Measurements from ENCODE around the gene GHRHR. TPM values are rescaled to one million over a fixed set of nuclear protein-coding genes. Genes with fewer than 3 reads are reported as not detected.

Gene GHRHR
- total RNA-seq, 2 donors from 2014 or later, result not detected

DNA sequence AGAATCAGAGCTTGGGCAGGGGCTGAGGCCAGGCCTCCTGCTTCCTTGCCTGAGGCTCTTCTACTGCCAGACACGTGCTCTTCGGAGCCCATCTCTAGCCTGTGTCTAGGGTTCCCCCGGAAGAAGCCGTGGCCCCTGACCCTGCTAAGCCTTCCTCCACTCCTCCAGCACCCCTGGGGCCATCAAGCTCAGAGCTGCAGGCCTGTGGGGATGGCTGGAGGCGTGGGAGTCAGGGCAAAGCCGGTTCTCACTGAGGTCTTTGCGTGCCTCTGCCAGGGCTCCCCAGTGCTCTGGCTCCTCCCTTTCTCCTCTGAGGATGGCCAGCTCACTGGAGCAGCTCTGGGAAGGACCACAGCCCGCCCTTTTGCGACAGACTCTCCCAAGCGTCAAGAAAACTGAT, 34.4 kb downstream of the GHRHR start:
- Mint-ChIP-seq H3K27ac (peak overlapping the region; percentile 41), H3K4me1 (peaks cover 2% of the 10 kb centered on the region), H3K27me3 (peaks cover 19% of the 10 kb centered on the region), H3K36me3 (ENCODE audit: low read depth) (no peaks in the 10 kb centered on the region), H3K4me3 (no peak overlapping the region)
- no peak for ATAC-seq
- DNase-seq, result no peak
- no peaks in the 10 kb centered on the region for H3K9me3 ChIP-seq (ENCODE audit: control insufficient read depth, low read length, poor library complexity, severe bottlenecking)

DNA sequence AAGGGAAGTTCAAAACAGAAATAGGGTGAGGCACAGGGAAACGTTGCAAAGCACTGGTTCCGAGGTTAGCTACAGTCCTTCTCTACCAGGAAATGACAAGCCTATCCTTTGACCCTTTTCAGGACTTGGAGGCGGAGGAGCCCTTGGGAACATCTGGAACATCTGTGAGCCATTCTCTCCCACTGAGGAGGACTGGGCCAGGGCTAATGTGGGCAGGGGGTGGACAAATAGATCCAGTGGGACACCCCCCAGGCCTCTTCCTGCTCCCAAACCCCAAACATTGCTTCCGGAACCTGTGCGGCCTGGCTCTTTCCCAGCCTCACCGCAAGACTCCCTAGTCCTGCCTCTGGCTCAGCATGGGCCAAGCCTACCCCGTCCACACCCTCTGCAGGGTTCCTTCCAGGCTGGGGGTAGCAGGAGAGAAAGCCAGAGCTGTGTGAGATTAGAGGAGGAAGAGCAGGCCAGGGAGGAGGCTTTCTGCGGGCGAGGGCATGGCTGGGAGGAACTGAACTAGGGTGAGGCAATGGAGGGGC, 36.5 kb downstream of the GHRHR start:
- H3K36me3 Mint-ChIP-seq (ENCODE audit: low read depth), result no peaks in the 10 kb centered on the region
- H3K9me3 ChIP-seq (ENCODE audit: control insufficient read depth, low read length, poor library complexity, severe bottlenecking), result no peaks in the 10 kb centered on the region
- no peak for DNase-seq
- H3K27me3 Mint-ChIP-seq, result peaks cover 19% of the 10 kb centered on the region
- no peak overlapping the region for H3K27ac Mint-ChIP-seq
- ATAC-seq, result no peak
- no peak overlapping the region for H3K4me3 Mint-ChIP-seq
- H3K4me1 Mint-ChIP-seq, result peaks cover 2% of the 10 kb centered on the region

DNA sequence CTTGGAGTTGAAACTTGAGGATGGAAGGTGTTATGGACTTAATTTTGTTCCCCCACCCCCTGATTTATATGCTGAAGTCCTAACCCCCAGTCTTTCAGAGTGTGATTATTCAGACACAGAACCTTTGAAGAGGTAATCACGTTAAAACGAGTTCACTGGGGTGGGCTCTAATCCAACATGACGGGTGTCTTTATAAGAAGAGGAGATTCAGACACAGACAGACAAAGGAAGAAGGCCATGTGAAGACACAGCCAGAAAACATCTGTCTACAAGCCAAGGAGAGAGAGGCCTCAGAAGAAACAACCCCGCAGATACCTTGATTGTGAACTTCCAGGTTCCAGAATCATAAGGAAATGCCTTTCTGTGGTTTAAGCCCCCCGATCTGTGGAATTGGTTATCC, 37.0 kb downstream of the GHRHR start:
- DNase-seq, result no peak

DNA sequence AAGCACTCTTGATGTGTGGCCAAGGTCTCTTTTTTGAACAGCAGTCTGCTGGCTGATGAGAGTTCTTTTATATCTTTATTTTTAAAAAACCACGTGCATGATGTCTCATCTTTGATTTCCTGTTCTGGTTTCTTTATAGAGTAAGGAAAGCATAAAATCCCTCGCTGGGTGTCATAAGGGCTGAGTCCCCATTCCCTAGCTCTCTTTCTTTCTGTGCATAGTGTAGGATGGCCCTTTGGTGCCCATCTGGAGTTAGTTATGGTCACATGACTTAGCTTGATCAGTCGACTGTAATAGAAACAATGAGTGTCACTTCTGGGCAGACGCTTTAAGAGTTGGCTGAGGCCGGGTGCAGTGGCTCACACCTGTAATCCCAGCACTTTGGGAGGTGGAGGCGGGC, 38.5 kb downstream of the GHRHR start:
- peaks cover 28% of the 10 kb centered on the region for H3K27me3 Mint-ChIP-seq
- peaks cover 2% of the 10 kb centered on the region for H3K4me1 Mint-ChIP-seq
- H3K9me3 ChIP-seq (ENCODE audit: control insufficient read depth, low read length, poor library complexity, severe bottlenecking), result no peaks in the 10 kb centered on the region
- H3K27ac Mint-ChIP-seq, result no peak overlapping the region
- no peaks in the 10 kb centered on the region for H3K36me3 Mint-ChIP-seq (ENCODE audit: low read depth)
- DNase-seq (no peak), ATAC-seq (no peak)
- no peak overlapping the region for H3K4me3 Mint-ChIP-seq

More for the DNA sequence above, 37.0 kb downstream of the GHRHR start:
- Mint-ChIP-seq H3K4me3 (no peak overlapping the region), H3K27ac (no peak overlapping the region), H3K27me3 (peaks cover 19% of the 10 kb centered on the region), H3K36me3 (ENCODE audit: low read depth) (no peaks in the 10 kb centered on the region), H3K4me1 (peaks cover 2% of the 10 kb centered on the region)
- ATAC-seq, result no peak
- H3K9me3 ChIP-seq (ENCODE audit: control insufficient read depth, low read length, poor library complexity, severe bottlenecking), result no peaks in the 10 kb centered on the region

DNA sequence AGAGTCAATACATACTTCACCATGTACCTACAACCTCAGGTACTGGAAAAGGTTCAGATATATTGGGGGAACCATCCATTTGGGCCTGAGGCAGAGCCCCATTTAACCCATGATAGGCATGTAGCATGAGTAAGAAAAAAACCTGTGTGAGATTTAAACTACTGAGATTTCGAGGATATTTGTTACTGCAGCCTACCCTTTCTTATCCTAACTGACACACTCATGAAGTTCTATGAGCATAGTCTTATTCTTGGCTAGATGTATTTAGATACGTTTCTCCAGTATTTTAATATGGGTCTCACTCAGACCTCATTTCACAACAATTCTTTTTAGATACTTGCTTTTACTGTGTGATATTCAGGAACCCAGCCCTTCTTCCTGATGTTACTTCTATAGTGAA, 39.3 kb downstream of the GHRHR start:
- ATAC-seq (no peak), DNase-seq (no peak)
- Mint-ChIP-seq H3K27me3 (peaks cover 26% of the 10 kb centered on the region), H3K27ac (no peak overlapping the region), H3K4me1 (peaks cover 2% of the 10 kb centered on the region), H3K4me3 (no peak overlapping the region), H3K36me3 (ENCODE audit: low read depth) (no peaks in the 10 kb centered on the region)
- no peaks in the 10 kb centered on the region for H3K9me3 ChIP-seq (ENCODE audit: control insufficient read depth, low read length, poor library complexity, severe bottlenecking)

DNA sequence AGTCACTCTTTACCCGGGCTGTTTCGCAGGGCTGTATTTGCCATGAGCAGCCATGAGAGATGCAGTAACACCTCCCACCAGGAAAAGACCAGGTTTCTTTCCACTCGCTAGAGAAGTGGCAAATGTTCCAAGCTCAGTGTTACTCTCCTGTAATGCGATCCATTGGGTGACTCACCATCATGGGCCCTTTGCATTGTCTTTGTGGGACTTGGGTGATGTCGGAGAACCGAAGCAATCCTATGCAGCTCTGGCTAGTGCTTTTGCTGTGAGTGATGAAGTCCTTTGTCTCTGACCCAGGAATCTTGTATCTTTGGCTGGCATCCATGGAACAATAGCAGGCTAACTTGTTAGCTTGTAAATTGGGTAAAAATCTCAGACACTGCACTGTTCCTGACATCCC, 40.0 kb downstream of the GHRHR start:
- Mint-ChIP-seq H3K27ac (no peak overlapping the region), H3K4me1 (peaks cover 2% of the 10 kb centered on the region), H3K36me3 (ENCODE audit: low read depth) (no peaks in the 10 kb centered on the region), H3K27me3 (peaks cover 21% of the 10 kb centered on the region), H3K4me3 (no peak overlapping the region)
- DNase-seq (no peak), ATAC-seq (no peak)
- H3K9me3 ChIP-seq (ENCODE audit: control insufficient read depth, low read length, poor library complexity, severe bottlenecking), result no peaks in the 10 kb centered on the region

DNA sequence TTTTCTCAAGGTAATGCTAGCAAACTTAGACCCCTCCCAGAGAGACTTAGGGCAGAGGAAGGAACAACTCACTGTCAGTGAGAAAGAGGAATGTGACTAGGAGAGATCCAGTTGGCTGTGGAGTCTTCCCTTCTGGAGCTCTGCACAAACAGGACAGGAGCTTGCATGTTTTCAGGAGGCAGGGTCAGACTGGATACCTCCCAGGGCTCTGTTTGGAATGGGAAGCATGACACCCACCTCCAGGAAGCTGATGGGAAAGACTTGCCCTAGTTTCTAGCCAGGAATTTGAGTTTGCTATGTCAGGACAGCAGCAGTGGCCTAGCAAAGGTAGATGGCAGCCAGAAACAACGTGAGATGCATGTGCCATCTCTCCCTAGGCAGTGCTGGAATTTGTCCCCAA, 40.6 kb downstream of the GHRHR start:
- H3K27me3 Mint-ChIP-seq, result peaks cover 14% of the 10 kb centered on the region
- no peak for ATAC-seq
- no peak for DNase-seq
- H3K36me3 Mint-ChIP-seq (ENCODE audit: low read depth), result no peaks in the 10 kb centered on the region
- H3K27ac Mint-ChIP-seq, result no peak overlapping the region
- no peaks in the 10 kb centered on the region for H3K9me3 ChIP-seq (ENCODE audit: control insufficient read depth, low read length, poor library complexity, severe bottlenecking)
- no peak overlapping the region for H3K4me3 Mint-ChIP-seq
- H3K4me1 Mint-ChIP-seq, result peaks cover 2% of the 10 kb centered on the region

DNA sequence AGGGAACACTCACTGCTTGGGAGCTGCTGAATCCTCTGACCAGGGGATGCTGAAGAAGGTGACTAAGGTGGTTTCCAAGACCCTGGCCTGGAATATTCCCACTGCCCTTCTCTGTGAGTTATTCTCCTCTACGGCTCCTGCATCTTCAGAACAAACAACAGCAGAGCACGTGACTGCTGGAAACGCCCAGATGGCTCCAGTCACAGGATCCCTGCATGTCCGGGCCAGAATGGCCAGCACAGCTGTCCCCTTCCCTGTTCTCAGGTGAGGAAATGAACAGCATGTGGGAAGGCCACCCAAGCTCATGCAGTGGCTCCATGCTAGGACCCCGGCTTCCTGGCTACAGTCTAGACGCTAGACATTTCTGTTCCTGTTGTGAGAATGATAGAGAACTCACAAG, 43.1 kb downstream of the GHRHR start:
- H3K36me3 Mint-ChIP-seq (ENCODE audit: low read depth), result no peaks in the 10 kb centered on the region
- no peak for ATAC-seq
- peaks cover 2% of the 10 kb centered on the region for H3K4me1 Mint-ChIP-seq
- no peak overlapping the region for H3K4me3 Mint-ChIP-seq
- no peaks in the 10 kb centered on the region for H3K9me3 ChIP-seq (ENCODE audit: control insufficient read depth, low read length, poor library complexity, severe bottlenecking)
- H3K27me3 Mint-ChIP-seq, result peaks cover 9% of the 10 kb centered on the region
- H3K27ac Mint-ChIP-seq, result no peak overlapping the region
- DNase-seq, result no peak

DNA sequence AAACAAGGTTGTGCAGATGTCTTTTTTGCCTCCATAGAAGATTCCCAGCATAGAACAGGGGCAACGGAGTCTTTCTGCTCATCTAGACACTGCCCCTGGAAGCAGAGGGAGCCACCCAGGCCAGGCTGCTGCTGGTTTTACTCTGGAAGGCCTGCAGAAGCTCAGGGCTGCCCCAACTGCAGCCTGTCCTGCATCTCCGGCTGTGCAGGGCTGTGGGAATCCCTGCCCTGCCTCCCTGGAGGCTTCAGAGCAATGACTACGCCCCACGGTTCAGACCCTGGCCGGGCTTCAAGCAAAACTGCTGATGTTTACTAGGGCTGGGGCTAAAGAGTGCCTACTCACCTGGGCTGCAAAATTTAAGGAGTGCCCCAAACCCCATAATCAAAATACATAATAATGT, 43.9 kb downstream of the GHRHR start:
- H3K9me3 ChIP-seq (ENCODE audit: control insufficient read depth, low read length, poor library complexity, severe bottlenecking), result no peaks in the 10 kb centered on the region
- peaks cover 9% of the 10 kb centered on the region for H3K27me3 Mint-ChIP-seq
- no peak for DNase-seq
- H3K27ac Mint-ChIP-seq, result no peak overlapping the region
- ATAC-seq, result no peak
- no peaks in the 10 kb centered on the region for H3K4me1 Mint-ChIP-seq
- no peaks in the 10 kb centered on the region for H3K36me3 Mint-ChIP-seq (ENCODE audit: low read depth)
- no peak overlapping the region for H3K4me3 Mint-ChIP-seq

DNA sequence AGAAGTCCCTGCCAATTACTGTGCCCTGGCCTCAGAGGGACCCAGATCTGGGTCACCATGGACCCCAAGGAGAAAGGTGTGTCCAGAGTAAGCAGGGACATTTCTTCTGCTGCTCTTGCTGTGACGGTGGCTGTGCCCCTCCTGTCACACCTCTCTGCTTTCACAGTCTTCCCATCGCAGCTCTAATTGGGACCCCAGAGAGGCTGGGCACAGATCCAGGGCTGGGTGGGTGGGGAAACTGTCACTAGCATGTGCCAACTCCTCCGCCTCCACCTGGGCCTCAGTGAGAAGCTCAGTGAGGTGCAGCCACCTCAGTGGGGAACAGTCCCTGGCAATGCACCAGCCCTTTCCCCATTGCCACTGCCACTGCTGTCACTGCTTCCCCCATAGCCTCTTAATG, 51.1 kb downstream of the GHRHR start:
- no peak overlapping the region for H3K27ac Mint-ChIP-seq
- H3K9me3 ChIP-seq (ENCODE audit: control insufficient read depth, low read length, poor library complexity, severe bottlenecking), result no peaks in the 10 kb centered on the region
- peaks cover 11% of the 10 kb centered on the region for H3K27me3 Mint-ChIP-seq
- H3K4me1 Mint-ChIP-seq, result peaks cover 26% of the 10 kb centered on the region
- no peak overlapping the region for H3K4me3 Mint-ChIP-seq
- ATAC-seq (no peak), DNase-seq (no peak)
- H3K36me3 Mint-ChIP-seq (ENCODE audit: low read depth), result peaks cover 8% of the 10 kb centered on the region

DNA sequence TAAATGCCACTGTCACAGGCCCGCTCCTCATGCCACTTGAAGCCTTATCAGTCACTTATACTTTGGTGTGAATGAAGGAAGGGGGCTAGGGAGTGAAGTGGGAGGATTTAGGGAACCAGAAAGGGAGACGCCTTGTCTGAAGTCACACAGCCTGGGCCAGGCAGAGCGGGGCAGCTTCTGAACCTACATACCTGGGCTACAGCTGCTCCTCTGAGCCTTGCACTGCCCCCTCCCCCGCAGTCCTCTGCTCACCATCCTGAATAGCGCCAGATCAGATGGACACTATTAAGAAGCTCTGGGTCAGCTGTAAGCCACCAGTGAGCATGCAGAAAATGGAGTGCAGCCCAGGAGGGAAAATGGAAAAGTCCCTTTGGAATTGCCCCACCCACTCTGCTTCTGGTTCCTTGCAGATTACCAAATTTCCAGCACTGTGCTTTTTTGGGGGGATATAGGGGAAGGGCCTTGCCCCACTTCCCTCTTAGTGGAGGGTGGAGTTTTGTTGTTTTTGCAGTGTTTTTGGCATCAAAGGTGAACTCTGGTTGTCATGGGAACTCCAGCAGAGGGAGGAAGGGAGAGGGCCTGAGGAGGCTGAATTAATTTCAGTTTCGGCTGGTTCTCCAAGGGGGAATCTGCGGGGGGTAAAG, 53.4 kb downstream of the GHRHR start:
- Mint-ChIP-seq H3K27me3 (peaks cover 11% of the 10 kb centered on the region), H3K27ac (peak overlapping the region; percentile 92), H3K4me1 (peaks cover 35% of the 10 kb centered on the region), H3K4me3 (peak overlapping the region; percentile 60), H3K36me3 (ENCODE audit: low read depth) (peaks cover 8% of the 10 kb centered on the region)
- H3K9me3 ChIP-seq (ENCODE audit: control insufficient read depth, low read length, poor library complexity, severe bottlenecking), result no peaks in the 10 kb centered on the region
- ATAC-seq, result peak; percentile 75
- DNase-seq, result no peak

DNA sequence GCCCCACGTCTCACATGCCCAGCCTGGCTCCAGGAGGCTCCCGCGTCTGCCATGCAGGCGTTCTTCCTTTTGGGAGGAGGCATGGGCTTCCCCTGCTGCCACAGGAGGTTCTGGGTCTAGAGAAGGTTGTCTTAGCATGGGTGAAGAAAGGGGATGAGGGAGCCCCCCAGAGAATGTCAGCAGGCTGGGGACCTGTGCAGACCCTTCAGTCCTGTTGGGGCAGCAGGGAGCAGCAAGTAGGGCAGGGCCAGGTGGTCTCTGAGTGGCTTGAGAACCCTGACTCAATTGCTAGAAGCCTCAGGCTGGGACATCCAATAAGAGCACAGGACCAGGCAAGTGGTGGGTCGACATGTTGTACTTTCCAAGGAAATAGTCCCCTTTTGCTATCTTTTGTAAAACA, 54.0 kb downstream of the GHRHR start:
- peaks cover 11% of the 10 kb centered on the region for H3K27me3 Mint-ChIP-seq
- H3K9me3 ChIP-seq (ENCODE audit: control insufficient read depth, low read length, poor library complexity, severe bottlenecking), result no peaks in the 10 kb centered on the region
- peak overlapping the region; percentile 92 for H3K27ac Mint-ChIP-seq
- peak overlapping the region; percentile 60 for H3K4me3 Mint-ChIP-seq
- DNase-seq, result no peak
- H3K36me3 Mint-ChIP-seq (ENCODE audit: low read depth), result peaks cover 8% of the 10 kb centered on the region
- peak; percentile 22 for ATAC-seq
- H3K4me1 Mint-ChIP-seq, result peaks cover 38% of the 10 kb centered on the region

DNA sequence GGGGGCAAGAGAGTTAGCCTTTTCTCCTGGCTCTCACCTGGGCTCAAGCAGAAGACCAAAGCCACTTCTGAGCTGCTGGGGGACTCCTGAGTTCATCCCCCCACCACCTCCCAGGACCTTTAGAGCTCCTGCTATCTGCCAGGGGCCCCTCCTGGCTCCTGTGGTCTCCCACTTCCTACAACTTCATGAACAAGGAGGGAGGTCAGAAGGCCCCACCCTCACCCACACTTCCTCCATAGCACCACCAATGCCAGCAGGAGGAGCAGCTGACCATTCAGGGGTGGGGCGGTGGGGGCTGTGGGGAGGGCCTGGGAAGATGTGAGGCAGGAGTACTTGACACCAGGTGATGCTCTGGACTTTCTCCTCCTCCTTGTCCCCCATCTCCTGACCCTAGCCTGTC, 55.8 kb downstream of the GHRHR start:
- ATAC-seq, result no peak
- Mint-ChIP-seq H3K4me3 (no peak overlapping the region), H3K4me1 (peaks cover 47% of the 10 kb centered on the region), H3K27ac (peak overlapping the region; percentile 47), H3K27me3 (no peaks in the 10 kb centered on the region), H3K36me3 (ENCODE audit: low read depth) (no peaks in the 10 kb centered on the region)
- no peaks in the 10 kb centered on the region for H3K9me3 ChIP-seq (ENCODE audit: control insufficient read depth, low read length, poor library complexity, severe bottlenecking)
- DNase-seq, result no peak

DNA sequence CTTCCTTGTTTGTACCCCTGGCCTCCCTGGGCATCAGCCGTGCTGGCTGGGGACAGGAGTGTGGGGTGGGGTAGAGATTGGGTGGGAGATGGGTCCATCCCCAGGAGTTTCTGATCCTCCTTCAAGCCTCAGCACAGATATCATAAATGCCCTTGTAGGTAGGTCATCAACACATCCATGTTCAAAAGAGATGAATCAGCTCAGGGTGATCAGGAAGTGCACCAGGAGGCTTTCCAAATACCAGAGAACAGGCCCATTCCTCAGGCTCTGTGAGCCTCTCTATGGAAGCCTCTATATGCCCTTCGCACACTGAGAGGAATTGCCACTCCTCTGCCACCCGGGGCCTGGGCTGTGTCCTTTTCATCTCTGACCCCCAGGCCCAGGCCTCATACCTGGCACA, 56.4 kb downstream of the GHRHR start:
- H3K4me1 Mint-ChIP-seq, result peaks cover 46% of the 10 kb centered on the region
- H3K27me3 Mint-ChIP-seq, result no peaks in the 10 kb centered on the region
- ATAC-seq (no peak), DNase-seq (no peak)
- no peaks in the 10 kb centered on the region for H3K36me3 Mint-ChIP-seq (ENCODE audit: low read depth)
- H3K27ac Mint-ChIP-seq, result peak overlapping the region; percentile 47
- no peaks in the 10 kb centered on the region for H3K9me3 ChIP-seq (ENCODE audit: control insufficient read depth, low read length, poor library complexity, severe bottlenecking)
- no peak overlapping the region for H3K4me3 Mint-ChIP-seq
